Nephron progenitor cell (in vitro differentiated cells): Measurements from ENCODE around the gene SNRPA.
A peak's percentile ranks its signal among the peaks of the same experiment; 100 is the strongest.

Experiments used
- DNase-seq: peaks from one replicate; pipeline ENCODE4 v3.0.0; 2021
- H3K27ac Mint-ChIP-seq: 2 replicates; pipeline ENCODE4 v1.8.0; 2021; ENCODE audit warnings: mild to moderate bottlenecking, moderate library complexity, mixed read lengths
- H3K27me3 Mint-ChIP-seq: 2 replicates; pipeline ENCODE4 v1.8.0; 2021; ENCODE audit warnings: mild to moderate bottlenecking, low read depth, mixed read lengths; ENCODE audit not compliant: poor library complexity
- H3K36me3 Mint-ChIP-seq: 2 replicates; pipeline ENCODE4 v1.8.0; 2021; ENCODE audit warnings: low read depth, mixed read lengths
- H3K4me1 Mint-ChIP-seq: 2 replicates; pipeline ENCODE4 v1.8.0; 2021; ENCODE audit warnings: mixed read lengths
- H3K4me3 Mint-ChIP-seq: 2 replicates; pipeline ENCODE4 v1.8.0; 2021; ENCODE audit warnings: mild to moderate bottlenecking, moderate library complexity, mixed read lengths
- H3K9me3 Mint-ChIP-seq: 2 replicates; pipeline ENCODE4 v1.8.0; 2021; ENCODE audit warnings: mild to moderate bottlenecking, moderate library complexity, mixed read lengths
- CTCF ChIP-seq: fragments of 200-600 bp; sonication (generic); IDR thresholded peaks from 2 replicates; pipeline ENCODE4 v1.5.0; 2021; ENCODE audit warnings: antibody characterized with exemption

SNRPA gene

GRCh38 chr19:40791349-40791748, 40.3 kb downstream of the SNRPA start:
- Mint-ChIP-seq H3K27me3 (peaks cover 7% of the 10 kb centered on the region), H3K27ac (peak overlapping the region; percentile 92), H3K36me3 (peaks cover 6% of the 10 kb centered on the region), H3K4me1 (peaks cover 32% of the 10 kb centered on the region), H3K4me3 (no peak overlapping the region), H3K9me3 (no peaks in the 10 kb centered on the region)
- no peak for DNase-seq
- TF ChIP-seq CTCF, result no peak

DNA sequence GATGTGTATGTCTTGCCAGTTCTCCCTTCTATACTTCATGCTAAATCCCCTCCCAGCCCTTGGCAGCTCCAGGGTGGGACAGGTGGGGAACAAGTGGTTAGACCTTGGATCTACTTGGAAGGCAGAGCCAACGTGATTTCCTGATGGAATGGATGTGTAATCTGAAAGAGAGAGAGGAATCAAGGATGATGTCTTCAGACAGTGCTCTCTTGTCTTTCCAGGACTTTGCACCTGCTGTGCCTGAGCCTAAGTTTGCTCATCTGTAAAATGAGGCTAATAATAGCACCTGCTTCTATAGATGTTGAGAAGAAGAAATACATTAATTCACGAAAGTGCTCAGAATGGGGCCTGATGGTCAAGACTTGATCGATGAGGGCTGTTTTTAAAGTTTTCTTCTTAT, 41.0 kb downstream of the SNRPA start:
- H3K36me3 Mint-ChIP-seq, result peaks cover 6% of the 10 kb centered on the region
- peak overlapping the region; percentile 51 for H3K27ac Mint-ChIP-seq
- peaks cover 7% of the 10 kb centered on the region for H3K27me3 Mint-ChIP-seq
- H3K4me3 Mint-ChIP-seq, result no peak overlapping the region
- no peak for DNase-seq
- no peak for TF ChIP-seq CTCF
- peaks cover 26% of the 10 kb centered on the region for H3K4me1 Mint-ChIP-seq
- H3K9me3 Mint-ChIP-seq, result no peaks in the 10 kb centered on the region

DNA sequence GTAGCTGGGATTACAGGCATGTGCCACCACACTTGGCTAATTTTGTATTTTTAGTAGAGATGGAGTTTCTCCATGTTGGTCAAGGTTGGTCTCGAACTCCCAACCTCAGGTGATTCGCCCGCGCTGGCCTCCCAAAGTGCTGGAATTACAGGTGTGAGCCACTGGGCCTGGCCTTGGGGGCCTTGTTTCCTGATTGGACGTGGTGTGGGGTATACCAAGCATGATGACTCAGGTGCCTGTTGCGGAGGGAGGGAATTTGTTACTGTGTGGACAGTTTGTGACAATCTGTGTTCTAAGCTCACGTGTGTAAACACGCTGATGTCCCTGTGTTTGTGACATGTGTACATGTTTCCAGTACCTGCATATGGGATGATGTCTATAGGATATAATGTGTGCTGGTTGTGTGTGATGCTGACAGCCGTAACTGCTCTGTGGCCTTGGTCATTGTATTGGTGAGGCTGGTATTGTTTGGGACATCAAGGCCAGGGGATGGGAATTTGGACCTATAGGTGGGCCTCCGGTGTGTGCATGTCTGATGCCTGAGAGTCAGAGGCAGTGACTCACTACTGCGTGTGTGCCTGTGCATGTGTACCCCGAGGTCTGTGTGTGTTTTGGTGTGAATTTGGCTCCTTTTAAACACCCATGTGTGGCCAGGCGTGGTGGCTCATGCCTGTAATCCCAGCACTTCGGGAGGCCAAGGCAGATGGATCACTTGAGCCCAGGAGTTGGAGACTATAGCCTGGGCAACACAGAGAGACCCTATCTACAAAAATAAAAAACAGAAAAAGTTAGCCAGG, 46.4 kb downstream of the SNRPA start:
- no peak for DNase-seq
- H3K4me1 Mint-ChIP-seq, result peaks cover 29% of the 10 kb centered on the region
- no peak overlapping the region for H3K27ac Mint-ChIP-seq
- TF ChIP-seq CTCF, result no peak
- no peaks in the 10 kb centered on the region for H3K27me3 Mint-ChIP-seq
- H3K4me3 Mint-ChIP-seq, result peak overlapping the region; percentile 92
- H3K9me3 Mint-ChIP-seq, result no peaks in the 10 kb centered on the region
- H3K36me3 Mint-ChIP-seq, result peaks cover 6% of the 10 kb centered on the region

DNA sequence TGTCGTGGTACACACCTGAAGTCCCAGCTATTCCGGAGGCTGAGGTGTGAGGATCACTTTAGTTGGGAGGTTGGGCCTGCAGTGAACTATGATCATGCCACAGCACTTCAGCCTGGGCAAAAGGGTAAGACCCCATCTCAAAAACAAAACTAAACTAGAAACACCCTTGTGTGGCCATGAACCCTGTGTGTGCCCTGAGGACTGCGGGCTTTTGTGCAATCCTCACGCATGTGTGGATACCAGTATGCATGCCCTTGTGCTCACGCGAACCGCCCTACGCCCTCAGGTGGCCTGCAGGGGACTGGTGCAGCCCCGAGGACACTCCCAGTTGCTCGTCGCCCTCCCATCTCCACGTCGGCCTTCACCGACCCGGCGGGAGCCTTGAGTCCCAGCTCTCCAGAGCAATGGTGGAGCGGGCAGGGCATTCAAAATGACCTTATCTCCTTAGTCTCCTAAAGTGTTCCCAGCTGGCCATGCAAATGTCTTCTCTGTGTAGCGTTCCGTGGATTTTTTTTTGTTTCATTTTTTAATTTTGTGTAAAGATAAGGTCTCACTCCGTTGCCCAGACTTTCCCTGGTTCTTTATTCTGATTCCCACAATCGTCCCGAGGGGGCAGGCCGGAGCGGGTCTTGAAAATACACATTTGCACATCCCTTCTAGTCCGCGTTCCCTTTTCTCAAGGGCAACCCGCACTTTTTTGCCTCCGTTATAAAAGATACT, 47.1 kb downstream of the SNRPA start:
- H3K27ac Mint-ChIP-seq, result peak overlapping the region; percentile 96
- H3K4me3 Mint-ChIP-seq, result peak overlapping the region; percentile 92
- H3K36me3 Mint-ChIP-seq, result peaks cover 9% of the 10 kb centered on the region

GRCh38 chr19:40798683-40799557, 47.9 kb downstream of the SNRPA start, which contains the start of gene EGLN2:
Gene EGLN2, plus strand, starts transcription at chr19:40799191. Its CDS starts 1,382 bp downstream, at chr19:40800573.
- no peak for TF ChIP-seq CTCF
- H3K27ac Mint-ChIP-seq, result peak within 1 kb of the TSS; percentile 98
- DNase-seq, result peak; percentile 100
- H3K4me3 Mint-ChIP-seq, result peak within 1 kb of the TSS; percentile 97
- H3K36me3 Mint-ChIP-seq, result peaks cover 9% of the 10 kb centered on the region
- no peaks in the 10 kb centered on the region for H3K9me3 Mint-ChIP-seq
- peaks cover 45% of the 10 kb centered on the region for H3K4me1 Mint-ChIP-seq
- no peaks in the 10 kb centered on the region for H3K27me3 Mint-ChIP-seq

More for the DNA sequence above, 47.1 kb downstream of the SNRPA start:
- Mint-ChIP-seq H3K4me1 (peaks cover 37% of the 10 kb centered on the region), H3K27me3 (no peaks in the 10 kb centered on the region), H3K9me3 (no peaks in the 10 kb centered on the region)
- TF ChIP-seq CTCF, result no peak
- DNase-seq, result peak; percentile 67
